GM15510 (cell line): Measurements from ENCODE around the gene CD3E.

Source experiments
- POLR2A ChIP-seq: IDR thresholded peaks from 3 replicates; pipeline ENCODE4 v1.6.1; 2011; ENCODE audit warnings: borderline replicate concordance; ENCODE audit not compliant: insufficient read length; ENCODE audit errors: extremely low read depth

Gene CD3E

GRCh38 chr11:118310271-118310670 lies 5.7 kb downstream of the CD3E start:
- no peak for TF ChIP-seq POLR2A

- TF ChIP-seq POLR2A, result no peak
Observed at GRCh38 chr11:118310781-118311485, 6.4 kb downstream of the CD3E start.

- no peak for TF ChIP-seq POLR2A
Observed at GRCh38 chr11:118311518-118311917, 7.0 kb downstream of the CD3E start.

DNA sequence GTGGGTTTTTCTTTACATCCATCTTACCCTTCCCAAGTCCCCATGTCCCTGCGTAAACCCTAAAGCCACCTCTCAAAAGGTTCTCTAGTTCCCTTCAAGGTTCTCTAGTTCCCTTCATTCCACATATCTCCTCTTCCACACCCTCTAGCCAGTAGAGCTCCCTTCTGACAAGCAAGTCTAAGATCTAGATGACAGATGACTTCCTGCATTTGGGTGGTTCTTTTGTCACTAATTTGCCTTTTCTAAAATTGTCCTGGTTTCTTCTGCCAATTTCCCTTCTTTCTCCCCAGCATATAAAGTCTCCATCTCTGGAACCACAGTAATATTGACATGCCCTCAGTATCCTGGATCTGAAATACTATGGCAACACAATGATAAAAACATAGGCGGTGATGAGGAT lies 7.8 kb downstream of the CD3E start:
- TF ChIP-seq POLR2A, result no peak

DNA sequence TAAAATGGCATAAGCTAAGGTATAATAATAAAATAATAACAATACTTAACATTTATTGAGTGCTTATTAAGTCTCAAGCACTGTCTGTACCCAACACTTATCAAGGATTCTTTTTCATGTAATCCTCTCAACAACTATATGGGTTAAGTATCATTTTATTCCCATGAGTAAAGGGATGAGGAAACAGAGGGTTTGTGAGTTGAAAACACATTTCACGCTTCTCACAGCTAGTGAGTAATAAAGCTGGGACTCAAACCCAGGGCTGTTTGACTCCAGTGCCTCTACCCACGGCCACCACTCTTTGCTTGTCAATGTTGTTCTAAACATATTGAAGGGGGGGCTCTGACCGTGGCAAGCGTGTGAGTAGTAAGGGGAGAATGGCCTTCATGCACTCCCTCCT lies 8.7 kb downstream of the CD3E start:
- TF ChIP-seq POLR2A, result no peak

GRCh38 chr11:118314988-118315411 lies 10.5 kb downstream of the CD3E start:
- no peak for TF ChIP-seq POLR2A

- TF ChIP-seq POLR2A, result no peak
Observed at GRCh38 chr11:118318124-118318523, 13.6 kb downstream of the CD3E start.

GRCh38 chr11:118318581-118319336 lies 14.2 kb downstream of the CD3E start:
- no peak for TF ChIP-seq POLR2A

- TF ChIP-seq POLR2A, result no peak
Observed at GRCh38 chr11:118319337-118319707, 14.8 kb downstream of the CD3E start.

GRCh38 chr11:118320515-118320914 lies 16.0 kb downstream of the CD3E start:
- TF ChIP-seq POLR2A, result no peak

- TF ChIP-seq POLR2A, result no peak
Observed at GRCh38 chr11:118321386-118322082, 17.0 kb downstream of the CD3E start.

- TF ChIP-seq POLR2A, result no peak
Observed at GRCh38 chr11:118322721-118323120, 18.2 kb downstream of the CD3E start.

GRCh38 chr11:118325283-118325682 lies 20.8 kb downstream of the CD3E start:
- no peak for TF ChIP-seq POLR2A

DNA sequence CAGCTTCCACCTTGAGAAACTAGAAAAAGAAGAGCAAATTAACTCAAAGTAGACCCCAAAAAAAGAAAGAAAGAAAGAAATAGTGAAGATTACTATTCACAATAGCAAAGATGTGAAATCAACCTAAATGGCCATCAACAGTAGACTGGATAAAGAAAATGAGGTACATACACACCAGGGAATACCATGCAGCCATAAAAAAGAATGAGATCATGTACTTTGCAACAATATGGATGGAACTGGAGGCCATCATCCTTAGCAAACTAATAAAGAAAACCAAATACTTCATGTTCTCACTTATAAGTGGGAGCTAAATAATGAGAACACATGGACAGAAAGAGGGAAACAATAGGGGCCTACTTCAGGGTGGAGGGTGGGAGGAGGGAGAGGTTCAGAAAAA lies 24.2 kb downstream of the CD3E start:
- no peak for TF ChIP-seq POLR2A

- no peak for TF ChIP-seq POLR2A
Observed at GRCh38 chr11:118334745-118335144, 30.2 kb downstream of the CD3E start.
